Measurements from ENCODE around the gene ACOXL.

Gene ACOXL

DNA sequence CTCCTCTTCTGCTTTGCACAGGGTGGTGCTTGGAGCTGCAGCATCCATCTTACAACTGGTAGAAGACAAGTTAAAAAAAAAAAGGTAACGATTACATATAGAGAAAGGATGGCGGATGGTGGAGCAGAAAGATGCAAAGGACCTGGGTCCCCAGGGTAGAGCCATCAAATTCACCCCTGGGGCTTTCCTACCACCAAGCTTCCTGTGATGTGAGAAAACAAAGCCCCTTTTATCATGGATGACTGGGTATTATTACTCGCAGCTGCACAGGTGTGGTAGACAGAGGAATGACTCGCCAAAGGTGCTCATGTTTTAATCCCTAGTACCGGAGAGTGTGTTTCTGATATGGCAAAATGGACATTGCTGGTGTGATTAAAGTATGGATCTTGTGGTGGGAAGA, 1.3 kb upstream of the ACOXL start:
- Mint-ChIP-seq H3K36me3 (ENCODE audit: low read depth) (peaks cover 4% of the 10 kb centered on the region), H3K27ac (no peak overlapping the region), H3K4me3 (peak overlapping the region; percentile 78)

DNA sequence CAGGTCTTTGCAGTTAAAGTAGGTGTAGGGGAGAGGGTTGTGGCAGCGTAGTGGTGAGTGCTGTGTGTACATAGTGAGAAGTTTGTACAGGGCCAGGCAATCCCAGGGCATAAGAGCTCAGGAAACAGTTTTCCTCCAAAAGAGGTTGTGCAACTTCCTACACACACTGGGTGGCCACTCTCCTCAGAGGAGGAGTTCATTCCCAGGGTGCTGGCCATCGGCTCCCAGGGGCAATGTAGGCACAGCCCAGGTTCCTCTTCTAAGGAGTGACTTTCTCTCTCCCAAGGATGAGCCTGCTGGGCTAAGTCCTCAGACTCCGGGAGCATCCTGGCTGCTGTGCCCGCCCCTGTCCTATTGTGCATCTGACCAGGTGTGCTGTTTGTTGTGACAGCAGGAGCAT, 3.0 kb downstream of the ACOXL start:
- no peak for DNase-seq (ENCODE audit: low spot score)
- Mint-ChIP-seq H3K4me1 (ENCODE audit: low read depth) (peaks cover 14% of the 10 kb centered on the region), H3K4me3 (no peak overlapping the region), H3K36me3 (ENCODE audit: low read depth) (peaks cover 14% of the 10 kb centered on the region), H3K27me3 (ENCODE audit: low read depth) (peaks cover 64% of the 10 kb centered on the region), H3K27ac (no peak overlapping the region), H3K9me3 (peaks cover 13% of the 10 kb centered on the region)

More for the DNA sequence above, 1.3 kb upstream of the ACOXL start:
- DNase-seq (ENCODE audit: low spot score) = no peak
- Mint-ChIP-seq H3K9me3 (no peaks in the 10 kb centered on the region), H3K27me3 (ENCODE audit: low read depth) (peaks cover 59% of the 10 kb centered on the region), H3K4me1 (ENCODE audit: low read depth) (peaks cover 14% of the 10 kb centered on the region)

DNA sequence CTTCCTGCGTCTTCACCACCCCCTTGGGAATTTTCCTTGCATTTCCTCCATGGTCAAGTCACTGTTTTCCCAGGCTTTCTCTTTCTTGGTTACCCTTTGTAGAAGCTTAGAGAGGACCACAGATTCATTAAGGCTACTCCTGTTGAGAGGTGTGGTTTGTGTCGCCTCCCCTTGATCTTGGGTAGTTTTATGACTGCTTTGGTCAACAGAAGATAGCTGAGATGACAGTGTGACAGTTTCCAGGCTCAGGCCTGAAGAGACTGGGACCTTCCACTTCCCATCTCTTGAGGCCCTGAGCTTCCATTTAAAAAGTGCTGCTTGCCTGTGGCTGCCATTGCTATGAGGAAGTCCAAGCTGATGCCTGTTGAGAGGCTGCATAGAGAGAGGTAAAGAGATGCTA, 5.4 kb downstream of the ACOXL start:
- Mint-ChIP-seq H3K27me3 (ENCODE audit: low read depth) (peaks cover 45% of the 10 kb centered on the region), H3K9me3 (peaks cover 13% of the 10 kb centered on the region), H3K4me3 (no peak overlapping the region), H3K4me1 (ENCODE audit: low read depth) (peaks cover 31% of the 10 kb centered on the region), H3K27ac (no peak overlapping the region), H3K36me3 (ENCODE audit: low read depth) (peaks cover 13% of the 10 kb centered on the region)
- no peak for DNase-seq (ENCODE audit: low spot score)

DNA sequence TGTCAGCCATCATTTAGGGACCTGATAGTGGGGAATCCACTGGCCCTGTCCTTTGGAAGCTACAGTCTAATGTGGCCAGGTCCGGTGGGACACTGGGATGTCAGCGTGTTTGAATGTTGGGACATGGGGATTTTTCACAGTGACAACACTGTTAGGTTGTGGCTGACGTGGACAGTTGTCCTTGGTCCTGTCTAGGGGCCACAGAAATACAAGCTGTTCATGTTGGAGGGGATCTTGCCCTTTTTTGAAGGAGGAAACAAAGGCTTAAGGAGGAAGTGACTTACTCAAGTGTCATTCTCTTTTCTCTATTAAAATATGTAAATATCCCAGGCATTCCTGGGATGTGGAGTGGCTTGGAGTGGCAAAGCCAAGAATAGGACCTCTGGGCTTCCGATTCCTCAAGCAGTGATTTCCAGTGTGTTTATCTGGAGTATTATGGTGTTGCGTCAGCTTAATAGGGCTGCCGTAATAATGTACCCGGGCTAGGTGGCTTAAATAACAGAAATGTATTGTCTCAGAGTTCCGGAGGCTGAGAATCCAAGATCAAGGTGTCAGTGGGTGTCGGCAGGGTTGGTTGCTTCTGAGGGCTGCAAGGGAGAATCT, 8.5 kb downstream of the ACOXL start:
- H3K4me1 Mint-ChIP-seq (ENCODE audit: low read depth) = peaks cover 47% of the 10 kb centered on the region
- H3K27ac Mint-ChIP-seq = no peak overlapping the region
- no peak for DNase-seq (ENCODE audit: low spot score)
- H3K36me3 Mint-ChIP-seq (ENCODE audit: low read depth) = peaks cover 17% of the 10 kb centered on the region
- H3K4me3 Mint-ChIP-seq = peak overlapping the region; percentile 51
- H3K9me3 Mint-ChIP-seq = peaks cover 13% of the 10 kb centered on the region
- peaks cover 22% of the 10 kb centered on the region for H3K27me3 Mint-ChIP-seq (ENCODE audit: low read depth)

DNA sequence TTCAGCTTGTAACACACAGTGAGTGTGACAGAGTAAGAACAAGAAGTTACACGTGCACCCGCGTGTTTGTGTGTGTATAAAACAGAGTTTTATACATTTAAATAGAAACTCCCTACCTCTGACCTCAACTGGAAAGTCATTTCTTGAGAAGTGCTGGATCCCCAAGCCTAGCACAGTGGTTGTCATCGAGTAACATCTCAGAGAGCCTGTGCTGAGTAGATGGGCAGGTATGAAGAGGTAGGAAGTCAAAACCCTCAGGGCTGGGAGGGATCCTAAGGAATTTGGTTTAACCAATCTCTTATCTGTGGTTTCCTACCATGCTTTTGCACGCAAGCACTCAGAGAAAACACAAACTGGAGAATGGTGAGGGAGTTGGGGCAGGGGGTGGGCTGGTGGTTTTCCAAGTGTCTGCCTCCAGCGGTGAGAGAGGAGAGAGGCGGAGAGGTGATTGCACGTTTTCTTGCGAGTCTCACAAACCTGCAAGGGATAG, 9.2 kb downstream of the ACOXL start:
- peaks cover 13% of the 10 kb centered on the region for H3K9me3 Mint-ChIP-seq
- peaks cover 52% of the 10 kb centered on the region for H3K4me1 Mint-ChIP-seq (ENCODE audit: low read depth)
- peaks cover 12% of the 10 kb centered on the region for H3K36me3 Mint-ChIP-seq (ENCODE audit: low read depth)
- peaks cover 17% of the 10 kb centered on the region for H3K27me3 Mint-ChIP-seq (ENCODE audit: low read depth)
- peak overlapping the region; percentile 29 for H3K27ac Mint-ChIP-seq
- DNase-seq (ENCODE audit: low spot score) = peak; percentile 38
- H3K4me3 Mint-ChIP-seq = peak overlapping the region; percentile 51

DNA sequence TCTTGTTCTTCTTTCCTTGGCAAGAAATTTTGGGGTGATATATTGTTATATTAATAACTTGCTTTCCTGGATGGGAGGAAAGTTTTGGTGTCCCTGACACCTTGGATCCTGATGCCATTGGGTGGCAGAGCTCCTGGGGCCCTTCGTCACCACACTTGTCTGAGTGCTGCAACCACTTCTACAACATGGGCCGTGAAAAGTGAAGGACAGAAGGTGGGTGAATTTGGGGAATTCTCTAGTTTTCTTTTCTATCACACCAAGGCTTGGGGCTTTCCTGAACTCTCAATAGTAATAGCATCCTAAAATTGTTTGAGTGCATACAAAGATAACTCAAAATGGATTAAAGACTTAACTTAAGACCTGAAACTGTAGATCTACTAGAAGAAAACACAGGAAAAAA, 10.0 kb downstream of the ACOXL start:
- Mint-ChIP-seq H3K9me3 (peaks cover 7% of the 10 kb centered on the region), H3K36me3 (ENCODE audit: low read depth) (peaks cover 10% of the 10 kb centered on the region), H3K27ac (no peak overlapping the region), H3K4me1 (ENCODE audit: low read depth) (peaks cover 60% of the 10 kb centered on the region), H3K27me3 (ENCODE audit: low read depth) (peaks cover 9% of the 10 kb centered on the region), H3K4me3 (no peak overlapping the region)
- no peak for DNase-seq (ENCODE audit: low spot score)

DNA sequence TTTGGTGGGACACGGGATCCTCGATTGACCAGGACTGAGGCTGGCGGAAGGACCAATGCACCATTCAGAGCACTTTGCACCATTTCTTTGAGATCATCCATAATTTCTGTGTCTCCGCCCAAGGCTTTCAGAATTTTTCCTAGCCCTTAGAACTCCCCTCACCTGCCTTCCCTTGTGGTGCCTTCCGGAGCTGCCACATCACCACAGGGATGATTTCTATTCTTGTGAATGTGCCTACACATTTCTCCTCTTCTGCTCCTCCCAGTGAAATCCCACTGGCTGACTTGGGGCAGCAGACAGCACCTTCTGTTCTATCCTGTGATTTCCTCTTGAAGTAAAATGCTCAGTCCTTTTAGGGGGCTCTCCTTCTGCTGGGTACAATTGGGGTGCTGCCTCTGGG, 11.2 kb downstream of the ACOXL start:
- H3K4me1 Mint-ChIP-seq (ENCODE audit: low read depth) = peaks cover 72% of the 10 kb centered on the region
- no peak overlapping the region for H3K4me3 Mint-ChIP-seq
- peaks cover 6% of the 10 kb centered on the region for H3K9me3 Mint-ChIP-seq
- peaks cover 2% of the 10 kb centered on the region for H3K27me3 Mint-ChIP-seq (ENCODE audit: low read depth)
- peaks cover 6% of the 10 kb centered on the region for H3K36me3 Mint-ChIP-seq (ENCODE audit: low read depth)
- DNase-seq (ENCODE audit: low spot score) = no peak
- no peak overlapping the region for H3K27ac Mint-ChIP-seq

DNA sequence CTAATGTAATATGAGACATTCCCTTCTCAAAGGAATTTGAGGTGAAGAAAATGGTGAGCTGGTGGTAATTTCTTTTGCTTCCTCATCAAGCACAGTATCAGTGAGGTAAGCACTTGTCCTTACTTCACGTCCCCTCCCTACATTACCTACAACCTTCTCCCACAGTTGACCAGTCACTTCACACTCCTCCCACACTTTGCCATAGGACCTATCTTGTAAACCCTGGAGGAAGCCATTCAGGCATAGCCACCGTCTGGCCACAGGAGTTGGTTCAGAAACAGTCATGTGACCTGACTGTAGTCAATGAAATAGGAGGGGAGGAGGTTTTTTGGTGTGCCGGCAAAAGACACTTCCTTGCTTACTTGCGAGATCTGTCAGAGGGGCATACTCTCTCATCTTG, 12.1 kb downstream of the ACOXL start:
- Mint-ChIP-seq H3K4me1 (ENCODE audit: low read depth) (peaks cover 80% of the 10 kb centered on the region), H3K9me3 (no peaks in the 10 kb centered on the region), H3K27me3 (ENCODE audit: low read depth) (no peaks in the 10 kb centered on the region), H3K4me3 (no peak overlapping the region), H3K36me3 (ENCODE audit: low read depth) (peaks cover 4% of the 10 kb centered on the region), H3K27ac (no peak overlapping the region)
- no peak for DNase-seq (ENCODE audit: low spot score)

DNA sequence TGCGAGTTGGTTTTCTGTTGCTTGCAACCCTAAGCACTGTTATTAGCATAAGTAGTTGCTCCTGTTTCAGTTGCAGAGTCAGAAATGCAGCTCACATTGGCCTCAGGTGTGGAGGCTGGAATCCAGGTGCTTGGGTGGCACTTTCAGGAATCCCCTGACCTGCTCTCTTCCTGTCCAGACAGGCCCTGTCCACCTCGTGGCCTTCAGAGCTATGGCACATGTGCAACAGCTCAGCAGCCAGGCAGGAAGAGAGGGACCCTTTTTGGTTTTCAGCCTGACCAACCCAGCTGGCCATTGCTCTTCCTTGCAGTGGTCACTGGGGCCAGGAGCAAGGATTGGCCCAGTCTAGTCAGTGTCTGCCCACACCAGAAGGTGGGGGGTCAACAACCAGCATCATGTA, 12.7 kb downstream of the ACOXL start:
- Mint-ChIP-seq H3K9me3 (no peaks in the 10 kb centered on the region), H3K27ac (no peak overlapping the region), H3K4me1 (ENCODE audit: low read depth) (peaks cover 85% of the 10 kb centered on the region), H3K27me3 (ENCODE audit: low read depth) (peaks cover 2% of the 10 kb centered on the region), H3K4me3 (no peak overlapping the region), H3K36me3 (ENCODE audit: low read depth) (peaks cover 4% of the 10 kb centered on the region)
- DNase-seq (ENCODE audit: low spot score) = no peak

DNA sequence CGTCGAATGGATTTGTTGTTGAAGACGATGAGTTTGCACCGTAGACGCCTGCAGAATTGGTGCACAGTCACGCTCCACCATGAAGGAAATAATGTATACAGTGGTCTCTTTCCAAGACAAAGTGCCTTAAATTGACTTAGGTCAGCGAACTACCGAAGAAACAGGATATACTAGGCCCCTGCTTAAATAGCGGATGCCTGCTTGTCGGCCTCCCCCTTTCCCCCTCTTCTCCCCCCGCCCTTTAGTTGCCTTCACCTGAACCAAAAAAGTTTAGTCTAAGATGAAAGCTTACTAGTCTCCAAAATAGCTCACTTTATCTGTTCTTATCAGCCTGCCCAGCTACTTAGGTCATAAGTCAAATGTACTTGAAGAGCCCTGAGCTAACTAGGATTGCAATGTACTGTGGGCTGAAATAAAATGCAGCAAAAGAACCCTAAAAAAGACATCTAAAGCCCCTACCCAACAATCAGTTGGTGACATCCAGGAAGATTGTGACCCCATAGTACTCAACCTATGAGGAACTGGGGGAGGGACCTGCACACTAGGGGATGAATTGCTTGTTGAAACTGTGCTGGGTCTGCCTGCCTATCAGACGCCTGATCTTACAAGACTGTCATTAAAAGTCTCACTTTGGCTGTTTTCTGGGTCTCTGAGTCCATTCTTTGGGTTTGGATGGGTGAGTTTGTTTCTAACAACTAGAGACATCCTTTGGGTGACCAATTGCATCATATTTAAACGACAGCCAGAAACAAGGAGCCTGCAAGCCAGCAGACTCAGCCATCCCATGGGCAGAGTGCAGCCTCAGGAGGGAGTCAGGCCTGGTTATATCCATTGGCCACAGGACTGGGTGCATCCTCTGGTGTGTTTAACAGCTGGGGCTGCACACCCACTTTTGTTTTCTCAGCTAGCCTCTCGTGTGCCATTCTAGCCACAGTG, 14.5 kb downstream of the ACOXL start:
- no peak for DNase-seq (ENCODE audit: low spot score)
- peaks cover 75% of the 10 kb centered on the region for H3K4me1 Mint-ChIP-seq (ENCODE audit: low read depth)
- peaks cover 2% of the 10 kb centered on the region for H3K27me3 Mint-ChIP-seq (ENCODE audit: low read depth)
- H3K36me3 Mint-ChIP-seq (ENCODE audit: low read depth) = peaks cover 4% of the 10 kb centered on the region
- peak overlapping the region; percentile 85 for H3K27ac Mint-ChIP-seq
- H3K4me3 Mint-ChIP-seq = peak overlapping the region; percentile 80
- no peaks in the 10 kb centered on the region for H3K9me3 Mint-ChIP-seq

DNA sequence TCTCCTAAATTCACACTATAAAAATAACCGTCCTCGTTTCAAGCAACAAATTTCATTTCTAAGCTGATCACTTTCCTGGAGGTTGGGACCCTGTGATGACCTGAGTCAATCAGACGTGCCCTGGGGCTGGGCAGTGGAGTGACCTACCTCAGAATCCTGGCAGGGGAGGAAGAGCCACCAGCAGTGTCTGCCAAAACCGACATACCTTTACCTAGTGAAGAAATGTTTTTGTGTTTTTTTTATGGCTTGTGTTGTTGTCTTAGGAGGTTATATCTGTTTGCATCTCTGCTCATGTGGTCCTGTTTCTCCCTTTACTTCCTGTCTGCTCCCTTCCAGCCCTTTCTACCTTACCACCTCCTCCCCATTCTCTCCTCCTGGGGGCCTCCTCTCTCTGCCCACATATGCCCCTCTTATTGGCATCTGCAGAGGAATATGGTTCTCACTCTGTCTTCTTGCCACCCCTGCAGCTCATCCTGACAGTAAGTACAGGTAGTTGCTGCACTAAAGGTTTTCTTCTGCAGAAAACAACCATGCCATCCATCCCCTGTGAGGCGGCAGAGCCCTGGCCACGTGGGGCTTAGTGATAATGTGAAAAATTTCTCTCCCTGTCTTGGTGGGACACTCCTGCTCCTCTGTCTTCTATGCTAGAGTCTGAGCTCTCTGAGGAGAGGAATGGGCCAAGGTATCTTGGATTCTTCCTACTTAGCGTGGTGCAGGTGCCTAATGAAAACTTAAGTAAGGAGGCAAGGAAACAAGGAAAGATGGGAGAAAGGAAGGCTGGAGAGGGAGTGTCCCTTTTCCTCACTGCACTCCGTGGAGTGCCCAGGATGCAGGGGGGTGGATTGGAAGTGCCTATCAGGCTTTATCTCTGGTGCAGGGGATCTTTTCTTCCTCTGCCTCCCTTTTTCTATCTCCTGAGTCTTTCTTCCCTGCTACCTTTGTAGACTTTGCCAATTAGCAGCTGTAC, 15.4 kb downstream of the ACOXL start:
- peaks cover 4% of the 10 kb centered on the region for H3K36me3 Mint-ChIP-seq (ENCODE audit: low read depth)
- H3K27me3 Mint-ChIP-seq (ENCODE audit: low read depth) = peaks cover 2% of the 10 kb centered on the region
- peak overlapping the region; percentile 80 for H3K4me3 Mint-ChIP-seq
- DNase-seq (ENCODE audit: low spot score) = no peak
- peaks cover 70% of the 10 kb centered on the region for H3K4me1 Mint-ChIP-seq (ENCODE audit: low read depth)
- peak overlapping the region; percentile 85 for H3K27ac Mint-ChIP-seq
- H3K9me3 Mint-ChIP-seq = no peaks in the 10 kb centered on the region

DNA sequence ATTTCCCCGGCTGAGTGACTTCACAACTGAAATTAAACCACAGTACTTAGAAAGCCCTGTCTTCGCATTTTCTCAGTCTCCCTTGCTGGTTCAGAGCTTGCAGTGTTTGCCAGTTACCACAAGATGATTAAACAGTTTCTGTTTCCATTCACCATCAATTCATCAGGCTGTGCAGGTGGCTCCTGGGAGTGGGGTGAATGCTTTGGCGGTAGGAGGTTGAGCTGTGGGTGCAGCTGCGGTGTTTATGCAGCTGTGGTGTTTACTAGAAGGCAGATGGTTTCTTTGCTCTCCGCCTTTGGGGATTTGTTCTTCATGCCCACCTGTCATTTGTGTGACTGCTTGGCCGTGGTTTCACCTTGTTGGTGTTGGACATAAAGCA, 16.1 kb downstream of the ACOXL start:
- no peaks in the 10 kb centered on the region for H3K9me3 Mint-ChIP-seq
- H3K4me3 Mint-ChIP-seq = peak overlapping the region; percentile 80
- peak; percentile 85 for DNase-seq (ENCODE audit: low spot score)
- H3K36me3 Mint-ChIP-seq (ENCODE audit: low read depth) = peaks cover 4% of the 10 kb centered on the region
- peaks cover 2% of the 10 kb centered on the region for H3K27me3 Mint-ChIP-seq (ENCODE audit: low read depth)
- H3K4me1 Mint-ChIP-seq (ENCODE audit: low read depth) = peaks cover 69% of the 10 kb centered on the region
- peak overlapping the region; percentile 85 for H3K27ac Mint-ChIP-seq

DNA sequence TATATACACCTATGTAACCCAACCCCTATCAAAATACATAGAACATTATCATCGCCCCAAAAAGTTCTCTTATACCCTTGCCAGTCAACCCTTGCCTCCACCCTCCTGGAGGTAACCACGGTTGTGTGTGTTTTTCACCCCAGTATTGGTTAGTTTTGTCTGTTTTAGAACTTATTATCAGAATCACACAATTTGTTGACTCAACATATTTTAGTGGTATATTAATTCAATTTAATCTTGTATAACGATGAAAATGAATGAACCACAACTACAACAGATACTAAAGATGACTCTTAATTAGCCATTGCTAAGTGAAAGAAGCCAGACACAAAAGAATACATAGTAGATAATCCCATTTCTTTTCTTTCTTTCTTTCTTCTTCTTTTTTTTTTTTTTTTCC, 19.3 kb downstream of the ACOXL start:
- H3K4me3 Mint-ChIP-seq = no peak overlapping the region
- H3K9me3 Mint-ChIP-seq = no peaks in the 10 kb centered on the region
- H3K4me1 Mint-ChIP-seq (ENCODE audit: low read depth) = peaks cover 47% of the 10 kb centered on the region
- H3K36me3 Mint-ChIP-seq (ENCODE audit: low read depth) = no peaks in the 10 kb centered on the region
- H3K27ac Mint-ChIP-seq = no peak overlapping the region
- no peak for DNase-seq (ENCODE audit: low spot score)
- H3K27me3 Mint-ChIP-seq (ENCODE audit: low read depth) = peaks cover 2% of the 10 kb centered on the region
